Endothelial cell (in vitro differentiated cells): ENCODE data around the gene SLC6A20. TPM values are rescaled to one million over a fixed set of nuclear protein-coding genes. Genes with fewer than 3 reads are reported as not detected.

Experiments
- DNase-seq: peaks from one replicate; pipeline ENCODE4 v3.0.0; 2021; ENCODE audit warnings: low spot score
- H3K27ac Mint-ChIP-seq: one replicate; pipeline ENCODE4 v1.8.0; 2021; ENCODE audit warnings: mixed read lengths, inconsistent platforms; ENCODE audit not compliant: unreplicated experiment
- H3K27me3 Mint-ChIP-seq: one replicate; pipeline ENCODE4 v1.8.0; 2021; ENCODE audit warnings: mild to moderate bottlenecking, moderate library complexity, mixed read lengths, inconsistent platforms; ENCODE audit not compliant: unreplicated experiment
- H3K36me3 Mint-ChIP-seq: one replicate; pipeline ENCODE4 v1.8.0; 2021; ENCODE audit warnings: mild to moderate bottlenecking, low read depth, mixed read lengths, inconsistent platforms; ENCODE audit not compliant: unreplicated experiment
- H3K4me1 Mint-ChIP-seq: one replicate; pipeline ENCODE4 v1.8.0; 2021; ENCODE audit warnings: mild to moderate bottlenecking, mixed read lengths, inconsistent platforms; ENCODE audit not compliant: unreplicated experiment
- H3K4me3 Mint-ChIP-seq: one replicate; pipeline ENCODE4 v1.8.0; 2021; ENCODE audit warnings: mild to moderate bottlenecking, mixed read lengths, inconsistent platforms; ENCODE audit not compliant: unreplicated experiment
- H3K9me3 Mint-ChIP-seq: one replicate; pipeline ENCODE4 v1.8.0; 2021; ENCODE audit warnings: mixed read lengths, inconsistent platforms; ENCODE audit not compliant: unreplicated experiment
- CTCF ChIP-seq: fragments of 200-600 bp; sonication (generic); IDR thresholded peaks from one replicate; pipeline ENCODE4 v1.5.0; 2021; ENCODE audit warnings: antibody characterized with exemption; ENCODE audit not compliant: unreplicated experiment
- total RNA-seq: library from RNA; stranded (reverse); fragmentation: NEBNext Ultra II Directional; extraction: Animal tissue kit (Norgen Biotek cat#: 25700); gene quantifications from one replicate; pipeline ENCODE4 v1.2.1, GENCODE V29; 2021; ENCODE audit not compliant: unreplicated experiment

The SLC6A20 gene
- total RNA-seq, 1 donor from 2014 or later = 0.21 TPM

DNA sequence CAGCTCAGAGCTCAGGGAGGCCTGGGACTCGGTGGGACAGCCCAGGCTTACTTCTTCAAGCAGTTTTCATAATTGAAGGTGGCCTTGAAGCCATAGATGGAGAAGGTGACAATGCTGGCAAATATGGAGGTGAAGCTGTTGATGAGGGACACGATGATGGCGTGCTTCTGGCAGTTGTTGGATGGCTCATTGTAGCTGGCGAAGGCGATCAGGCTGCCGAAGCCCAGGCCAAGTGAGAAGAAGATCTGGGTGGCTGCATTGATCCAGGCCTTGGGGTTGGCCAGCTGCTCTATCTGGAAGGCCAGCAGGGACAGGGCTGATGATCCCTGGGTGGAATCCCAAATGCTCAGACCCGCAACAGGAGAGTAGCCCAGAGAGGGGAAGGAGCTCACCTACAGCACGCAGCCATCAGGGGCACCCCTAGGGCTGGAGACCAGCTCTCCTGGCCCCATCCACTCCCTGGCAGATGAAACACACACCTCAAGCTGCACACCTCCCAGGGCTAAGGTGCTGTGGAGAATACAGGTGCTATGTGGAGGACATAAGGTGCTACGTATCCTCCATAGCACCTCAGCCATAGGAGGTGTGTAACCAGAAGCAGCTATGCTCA is 25.1 kb downstream of the SLC6A20 start:
- no peak for DNase-seq
- no peak for TF ChIP-seq CTCF
- H3K4me3 Mint-ChIP-seq = no peak overlapping the region
- peak overlapping the region; percentile 44 for H3K27ac Mint-ChIP-seq
- no peaks in the 10 kb centered on the region for H3K9me3 Mint-ChIP-seq
- H3K27me3 Mint-ChIP-seq = peaks cover 19% of the 10 kb centered on the region
- no peaks in the 10 kb centered on the region for H3K36me3 Mint-ChIP-seq
- H3K4me1 Mint-ChIP-seq = peaks cover 34% of the 10 kb centered on the region

GRCh38 chr3:45765958-45766357 is 30.4 kb downstream of the SLC6A20 start:
- peaks cover 8% of the 10 kb centered on the region for H3K4me1 Mint-ChIP-seq
- H3K9me3 Mint-ChIP-seq = no peaks in the 10 kb centered on the region
- DNase-seq = no peak
- no peak overlapping the region for H3K27ac Mint-ChIP-seq
- no peak overlapping the region for H3K4me3 Mint-ChIP-seq
- peaks cover 1% of the 10 kb centered on the region for H3K27me3 Mint-ChIP-seq
- TF ChIP-seq CTCF = no peak
- H3K36me3 Mint-ChIP-seq = peaks cover 4% of the 10 kb centered on the region

DNA sequence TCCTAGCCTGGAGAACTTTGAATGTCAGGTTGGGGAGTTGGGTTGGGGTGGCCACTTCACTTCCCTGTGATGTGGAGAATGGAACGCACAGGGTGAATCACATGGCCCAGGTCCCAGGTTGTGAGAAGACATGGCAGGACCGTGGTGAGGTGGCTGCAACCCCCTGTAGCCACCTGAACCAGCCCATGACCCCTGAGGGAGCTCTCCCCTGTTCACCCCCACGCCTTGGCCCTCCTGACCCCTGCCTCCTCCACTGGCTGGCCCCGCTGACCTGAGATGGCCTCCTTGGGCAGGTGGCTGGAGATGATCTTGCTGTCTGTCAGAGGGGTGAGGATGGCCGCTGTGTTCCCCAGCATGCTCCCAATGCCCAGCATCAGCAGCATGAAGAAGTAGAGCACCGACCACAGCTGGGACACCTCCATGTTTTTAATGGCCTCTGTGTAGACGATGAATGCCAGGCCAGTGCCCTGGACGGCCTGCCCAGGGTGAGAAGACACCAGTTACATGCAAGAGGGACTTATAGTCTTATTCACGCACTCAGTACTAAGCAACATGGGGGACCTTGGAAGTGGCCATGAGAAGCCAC is 31.0 kb downstream of the SLC6A20 start:
- no peak for TF ChIP-seq CTCF
- no peak overlapping the region for H3K27ac Mint-ChIP-seq
- DNase-seq = no peak
- no peaks in the 10 kb centered on the region for H3K9me3 Mint-ChIP-seq
- H3K36me3 Mint-ChIP-seq = peaks cover 4% of the 10 kb centered on the region
- H3K4me3 Mint-ChIP-seq = no peak overlapping the region
- H3K4me1 Mint-ChIP-seq = peaks cover 8% of the 10 kb centered on the region
- H3K27me3 Mint-ChIP-seq = peaks cover 1% of the 10 kb centered on the region

GRCh38 chr3:45763303-45763675 is 33.0 kb downstream of the SLC6A20 start:
- Mint-ChIP-seq H3K27ac (no peak overlapping the region), H3K27me3 (peaks cover 1% of the 10 kb centered on the region), H3K4me1 (no peaks in the 10 kb centered on the region)

More at GRCh38 chr3:45763303-45763675, 33.0 kb downstream of the SLC6A20 start:
- no peak for TF ChIP-seq CTCF
- H3K36me3 Mint-ChIP-seq = peaks cover 4% of the 10 kb centered on the region
- DNase-seq = no peak
- no peak overlapping the region for H3K4me3 Mint-ChIP-seq
- no peaks in the 10 kb centered on the region for H3K9me3 Mint-ChIP-seq
